Keratinocyte (primary cell): Measurements from ENCODE around the gene CDH10. TPM values are rescaled to one million over a fixed set of nuclear protein-coding genes. Genes with fewer than 3 reads are reported as not detected.

Experiments used
- DNase-seq: peaks from one replicate; pipeline ENCODE4 v3.0.0-alpha.2; 2011; ENCODE audit warnings: low read depth, missing footprints, low spot score
- FAIRE-seq: peaks from 2 replicates; lab custom pipeline; 2011; peaks lifted over from hg19 to GRCh38; lab: Jason Lieb, UNC
- H2AFZ ChIP-seq: 2 replicates; pipeline ENCODE4 v1.6.0; 2012; ENCODE audit warnings: low read length, control low read depth, inconsistent platforms; ENCODE audit not compliant: control insufficient read depth
- H3K27ac ChIP-seq: 2 replicates; pipeline ENCODE4 v1.5.1; 2011; ENCODE audit warnings: low read length; ENCODE audit not compliant: control insufficient read depth, insufficient read depth
- H3K27me3 ChIP-seq: 3 replicates; pipeline ENCODE4 v1.6.0; 2011; ENCODE audit warnings: low read length; ENCODE audit not compliant: control insufficient read depth, insufficient read depth; ENCODE audit errors: extremely low read depth
- H3K36me3 ChIP-seq, 2 experiments: 2 replicates in 1 of 2; 3 replicates in 1 of 2; pipeline ENCODE4 v1.5.1; 2011; ENCODE audit warnings: low read length in 2 of 2, mild to moderate bottlenecking in 1 of 2; ENCODE audit not compliant: control insufficient read depth in 2 of 2, insufficient read depth in 2 of 2; ENCODE audit errors: extremely low read depth in 1 of 2
- H3K4me1 ChIP-seq: 3 replicates; pipeline ENCODE4 v1.5.1; 2011; ENCODE audit warnings: low read length; ENCODE audit not compliant: control insufficient read depth, insufficient read depth; ENCODE audit errors: extremely low read depth
- H3K4me2 ChIP-seq: 3 replicates; pipeline ENCODE4 v1.6.0; 2011; ENCODE audit warnings: low read depth, low read length; ENCODE audit not compliant: control insufficient read depth, insufficient read depth; ENCODE audit errors: extremely low read depth
- H3K4me3 ChIP-seq, 3 experiments: fragments of 200-600 bp in 1 of 3; sonication (generic) in 1 of 3; 2 replicates in 2 of 3; 3 replicates in 1 of 3; pipeline ENCODE4 v1.5.1; 2011 to 2016; ENCODE audit warnings: low read length in 3 of 3, mild to moderate bottlenecking in 3 of 3, control low read depth in 2 of 3, inconsistent platforms in 1 of 3, low read depth in 1 of 3, mixed read lengths in 1 of 3, mixed run types in 1 of 3, moderate library complexity in 1 of 3; ENCODE audit not compliant: control insufficient read depth in 2 of 3, insufficient read depth in 2 of 3; ENCODE audit errors: extremely low read depth in 1 of 3
- H3K79me2 ChIP-seq: 2 replicates; pipeline ENCODE4 v1.6.0; 2012; ENCODE audit warnings: low read length; ENCODE audit not compliant: control insufficient read depth, insufficient read depth
- H3K9ac ChIP-seq: 3 replicates; pipeline ENCODE4 v1.6.0; 2011; ENCODE audit warnings: low read length; ENCODE audit not compliant: control insufficient read depth, insufficient read depth; ENCODE audit errors: extremely low read depth
- H3K9me1 ChIP-seq: 3 replicates; pipeline ENCODE4 v1.6.0; 2011; ENCODE audit warnings: low read length; ENCODE audit not compliant: control insufficient read depth, insufficient read depth; ENCODE audit errors: extremely low read depth
- H3K9me3 ChIP-seq: 2 replicates; pipeline ENCODE4 v1.5.1; 2012; ENCODE audit warnings: low read depth, low read length; ENCODE audit not compliant: control insufficient read depth
- H4K20me1 ChIP-seq: 3 replicates; pipeline ENCODE4 v1.6.0; 2011; ENCODE audit warnings: low read length; ENCODE audit not compliant: control insufficient read depth, insufficient read depth; ENCODE audit errors: extremely low read depth
- CTCF ChIP-seq, 3 experiments: IDR thresholded peaks in 1 of 3; conservative IDR thresholded peaks in 1 of 3; optimal IDR thresholded peaks in 1 of 3; 2 replicates in 2 of 3; 3 replicates in 1 of 3; pipeline versions ENCODE3 to v1.5.1; 2011; ENCODE audit warnings: low read length in 3 of 3, mild to moderate bottlenecking in 3 of 3, moderate library complexity in 2 of 3, control low read depth in 1 of 3, inconsistent platforms in 1 of 3; ENCODE audit not compliant: insufficient read depth in 2 of 3; ENCODE audit errors: extremely low read depth in 1 of 3
- EZH2 ChIP-seq: IDR thresholded peaks from one replicate; pipeline ENCODE4 v1.6.1; 2012; ENCODE audit warnings: inconsistent platforms, mild to moderate bottlenecking, low read length, moderate library complexity
- dilution Hi-C: fragments of 300-500 bp; cut with MboI; formaldehyde crosslinking; loops from one replicate; pipeline ENCODE4 v1.7.0; 2020; ENCODE audit warnings: low sequenced_read_pairs; ENCODE audit not compliant: extremely low pct_ligation_motif_present
- polyA plus RNA-seq, 5 experiments: library from polyadenylated mRNA; depleted of rRNA in 3 of 5; stranded (reverse) in 3 of 5; stranded (forward) in 1 of 5; unstranded in 1 of 5; fragments of >200 nt; gene quantifications; 1 replicate in 1 of 5; 2 replicates in 3 of 5; 3 replicates in 1 of 5; pipeline versions ENCODE4 v1.2.1 to v1.2.3, GENCODE V29; 2011 to 2012; ENCODE audit warnings: missing spikeins in 2 of 5, low read depth in 1 of 5, low replicate concordance in 1 of 5

CDH10 gene
- polyA plus RNA-seq, 1 donor (not counting 4 experiments of a cell fraction or from before 2014, with no cell fraction given): 0.26 TPM

DNA sequence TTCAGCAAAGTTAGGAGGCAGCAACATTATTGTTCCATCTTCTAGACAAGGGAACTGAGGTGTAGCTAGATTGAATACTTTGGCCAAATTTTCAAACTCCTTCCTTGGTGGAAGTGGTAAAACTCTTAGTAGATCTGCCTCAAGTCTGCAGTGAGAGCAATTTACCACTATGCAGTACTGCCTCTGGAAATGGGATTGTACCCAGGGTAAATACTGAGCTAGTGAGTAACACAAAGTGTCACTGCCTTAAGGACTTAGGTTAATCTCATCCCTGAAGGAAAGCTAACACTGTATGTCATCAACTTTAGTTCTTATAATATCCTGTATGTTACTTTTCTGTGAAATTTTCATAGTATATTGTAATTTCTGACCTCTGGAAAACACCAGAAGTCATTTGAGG lies 13.9 kb downstream of the CDH10 start:
- H3K4me2 ChIP-seq: no peak overlapping the region
- dilution Hi-C loops: no loop called here

GRCh38 chr5:24629798-24630197 lies 15.0 kb downstream of the CDH10 start:
- Histone ChIP-seq H3K79me2 (no peaks in the 10 kb centered on the region), H3K9me1 (no peaks in the 10 kb centered on the region), H3K36me3 (no peaks in the 10 kb centered on the region), H3K27me3 (no peaks in the 10 kb centered on the region), H3K4me3 (no peak overlapping the region), H2AFZ (no peak overlapping the region), H4K20me1 (no peaks in the 10 kb centered on the region), H3K4me1 (no peaks in the 10 kb centered on the region), H3K4me2 (no peak overlapping the region), H3K9ac (no peak overlapping the region), H3K27ac (no peak overlapping the region), H3K9me3 (no peaks in the 10 kb centered on the region)
- dilution Hi-C loops: no loop called here
- FAIRE-seq (no peak), DNase-seq (no peak)
- no peak for TF ChIP-seq EZH2

More for the DNA sequence above, 13.9 kb downstream of the CDH10 start:
- no peaks in the 10 kb centered on the region for H3K9me3 ChIP-seq
- no peaks in the 10 kb centered on the region for H4K20me1 ChIP-seq
- no peaks in the 10 kb centered on the region for H3K9me1 ChIP-seq
- H3K4me1 ChIP-seq: no peaks in the 10 kb centered on the region
- TF ChIP-seq EZH2 (no peak), CTCF (optimal IDR thresholded peaks at IDR 0.05 in 1 of 3, IDR thresholded peaks at IDR 0.05 in 1 of 3, conservative IDR thresholded peaks at IDR 0.05 in 1 of 3; ENCODE audit: extremely low read depth in 1 of 3, insufficient read depth in 2 of 3, low read length in 3 of 3) (no peak)
- FAIRE-seq (no peak), DNase-seq (no peak)
- H3K9ac ChIP-seq: no peak overlapping the region
- no peak overlapping the region for H3K27ac ChIP-seq
- H3K27me3 ChIP-seq: no peaks in the 10 kb centered on the region
- H2AFZ ChIP-seq: no peak overlapping the region
- H3K79me2 ChIP-seq: no peaks in the 10 kb centered on the region
- H3K36me3 ChIP-seq: no peaks in the 10 kb centered on the region
- H3K4me3 ChIP-seq: no peak overlapping the region

- dilution Hi-C loops: no loop called here
These were observed 19.9 kb downstream of the CDH10 start for GRCh38 chr5:24624872-24625271.

More at GRCh38 chr5:24624872-24625271, 19.9 kb downstream of the CDH10 start:
- H3K27me3 ChIP-seq: no peaks in the 10 kb centered on the region
- H3K36me3 ChIP-seq: no peaks in the 10 kb centered on the region
- no peak overlapping the region for H2AFZ ChIP-seq
- H3K79me2 ChIP-seq: no peaks in the 10 kb centered on the region
- no peaks in the 10 kb centered on the region for H4K20me1 ChIP-seq
- H3K9ac ChIP-seq: no peak overlapping the region
- no peak overlapping the region for H3K4me3 ChIP-seq
- no peak for FAIRE-seq
- no peak overlapping the region for H3K4me2 ChIP-seq
- H3K9me3 ChIP-seq: no peaks in the 10 kb centered on the region
- no peak for TF ChIP-seq EZH2
- TF ChIP-seq CTCF (optimal IDR thresholded peaks at IDR 0.05 in 1 of 3, IDR thresholded peaks at IDR 0.05 in 1 of 3, conservative IDR thresholded peaks at IDR 0.05 in 1 of 3; ENCODE audit: extremely low read depth in 1 of 3, insufficient read depth in 2 of 3, low read length in 3 of 3): no peak
- no peak for DNase-seq
- H3K4me1 ChIP-seq: no peaks in the 10 kb centered on the region
- no peaks in the 10 kb centered on the region for H3K9me1 ChIP-seq
- H3K27ac ChIP-seq: no peak overlapping the region
